Duodenal mucosa (tissue), 2 donors: ENCODE results near the gene USP35.

ENCODE experiments used
- H3K27ac ChIP-seq: one replicate; pipeline ENCODE4 v1.7.0; 2013; ENCODE audit warnings: low read depth, low read length
- H3K27me3 ChIP-seq, 2 donors: one replicate each; pipeline ENCODE4 v1.7.0; 2013; ENCODE audit warnings: low read length in 2 of 2, control low read depth in 1 of 2; ENCODE audit not compliant: insufficient read depth in 2 of 2, control insufficient read depth in 1 of 2
- H3K36me3 ChIP-seq, 2 donors: one replicate each; pipeline ENCODE4 v1.7.0; 2013; ENCODE audit warnings: low read length in 2 of 2, control low read depth in 1 of 2; ENCODE audit not compliant: insufficient read depth in 2 of 2, control insufficient read depth in 1 of 2
- H3K4me1 ChIP-seq, 2 donors: one replicate each; pipeline ENCODE4 v1.7.0; 2013; ENCODE audit warnings: low read length in 2 of 2, control low read depth in 1 of 2; ENCODE audit not compliant: insufficient read depth in 2 of 2, control insufficient read depth in 1 of 2
- H3K4me3 ChIP-seq, 2 donors: one replicate each; pipeline ENCODE4 v1.7.0; 2013; ENCODE audit warnings: low read length in 2 of 2, low read depth in 1 of 2
- H3K9ac ChIP-seq, 2 donors: one replicate each; pipeline ENCODE4 v1.7.0; 2013; ENCODE audit warnings: low read length in 2 of 2, low read depth in 1 of 2
- H3K9me3 ChIP-seq, 2 donors: one replicate each; pipeline ENCODE4 v1.7.0; 2013; ENCODE audit warnings: low read length in 2 of 2, control low read depth in 1 of 2; ENCODE audit not compliant: control insufficient read depth in 1 of 2

USP35 gene

GRCh38 chr11:78151804-78152203, 36.9 kb upstream of the USP35 start:
- Histone ChIP-seq H3K27ac (no peak overlapping the region), H3K9me3 (no peaks in the 10 kb centered on the region), H3K4me1 (no peaks in the 10 kb centered on the region), H3K36me3 (no peaks in the 10 kb centered on the region), H3K4me3 (no peak overlapping the region), H3K27me3 (no peaks in the 10 kb centered on the region), H3K9ac (no peak overlapping the region)

- Histone ChIP-seq H3K36me3 (no peaks in the 10 kb centered on the region), H3K4me3 (no peak overlapping the region), H3K27ac (no peak overlapping the region), H3K4me1 (no peaks in the 10 kb centered on the region), H3K27me3 (no peaks in the 10 kb centered on the region), H3K9me3 (no peaks in the 10 kb centered on the region), H3K9ac (no peak overlapping the region)
These were observed 32.4 kb upstream of the USP35 start for GRCh38 chr11:78156127-78156844.

DNA sequence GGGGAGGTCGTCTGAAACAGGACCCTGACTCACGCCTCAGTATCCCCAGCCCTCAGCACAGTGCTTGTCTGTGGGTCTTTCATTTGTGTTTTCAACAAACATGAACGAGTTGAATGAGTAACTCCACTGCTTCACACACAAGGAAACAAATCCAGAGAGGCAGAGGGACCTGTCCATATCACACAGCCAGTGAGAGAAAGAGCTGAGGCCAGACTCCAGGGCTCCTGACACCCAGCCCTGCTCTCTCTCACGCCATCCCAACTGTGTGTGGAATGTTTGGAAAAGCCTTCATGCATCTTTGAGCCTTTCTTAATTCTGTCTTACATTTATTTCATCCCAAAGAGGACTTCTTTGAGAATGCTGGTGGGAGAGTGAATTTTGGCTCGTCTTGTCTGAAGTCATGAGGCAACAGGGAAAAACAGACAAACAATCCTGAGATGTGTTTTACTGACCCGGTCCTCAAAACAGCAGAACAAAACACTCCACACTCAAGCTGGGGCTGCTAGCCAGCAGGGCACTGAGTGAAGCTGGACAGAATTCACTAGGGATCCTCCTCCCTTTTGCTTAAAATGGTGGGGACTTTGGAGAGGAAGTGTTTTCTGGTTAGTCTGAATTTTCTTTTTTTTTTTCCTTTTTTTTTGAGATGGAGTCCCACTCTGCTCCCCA, 29.6 kb upstream of the USP35 start:
- Histone ChIP-seq H3K36me3 (no peaks in the 10 kb centered on the region), H3K27me3 (no peaks in the 10 kb centered on the region), H3K9me3 (no peaks in the 10 kb centered on the region), H3K4me3 (no peak overlapping the region), H3K4me1 (no peaks in the 10 kb centered on the region), H3K9ac (no peak overlapping the region), H3K27ac (no peak overlapping the region)

DNA sequence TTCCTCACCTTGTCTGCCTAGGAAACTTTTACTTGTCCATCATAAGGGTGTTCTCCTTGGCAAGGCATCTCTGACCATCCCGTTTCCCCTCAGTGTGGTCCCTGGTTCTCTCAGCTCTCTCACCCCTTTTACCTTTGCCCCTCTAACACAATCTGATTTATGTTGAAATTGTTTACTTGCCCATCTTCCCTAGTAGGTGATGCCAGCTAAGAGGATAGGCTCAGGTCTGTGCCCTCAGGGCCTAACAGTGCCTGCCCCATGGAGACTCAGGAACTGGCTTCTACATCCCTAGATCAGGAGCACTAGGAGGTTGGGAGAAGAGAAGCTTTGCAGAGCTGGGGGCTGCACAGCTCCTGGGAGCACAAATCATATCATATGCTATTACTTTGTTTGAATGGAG, 28.2 kb upstream of the USP35 start:
- Histone ChIP-seq H3K4me1 (no peaks in the 10 kb centered on the region), H3K36me3 (no peaks in the 10 kb centered on the region), H3K4me3 (no peak overlapping the region), H3K9me3 (no peaks in the 10 kb centered on the region), H3K9ac (no peak overlapping the region), H3K27me3 (no peaks in the 10 kb centered on the region), H3K27ac (no peak overlapping the region)

DNA sequence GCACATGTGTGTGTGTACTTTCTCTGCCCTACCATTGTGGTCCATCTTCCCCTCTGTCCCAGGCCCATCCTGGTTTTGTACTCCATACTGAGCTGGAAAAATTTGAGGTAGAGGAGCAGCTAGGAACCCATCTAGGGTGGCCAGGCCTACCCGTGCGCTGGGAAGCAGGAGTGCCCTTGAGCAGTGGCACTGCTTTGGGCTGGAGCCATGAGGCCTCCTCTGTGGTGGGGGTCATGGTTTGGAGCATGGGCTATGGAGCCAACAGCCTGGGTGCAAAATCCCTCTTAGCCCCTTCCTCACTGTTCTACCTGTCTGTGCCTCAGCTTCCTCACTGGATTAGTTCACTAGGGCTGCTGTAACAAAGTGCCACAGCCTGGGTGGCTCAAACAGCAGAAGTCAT, 27.4 kb upstream of the USP35 start:
- no peak overlapping the region for H3K9ac ChIP-seq
- no peaks in the 10 kb centered on the region for H3K36me3 ChIP-seq
- H3K27ac ChIP-seq: no peak overlapping the region
- no peaks in the 10 kb centered on the region for H3K4me1 ChIP-seq
- H3K4me3 ChIP-seq: no peak overlapping the region
- no peaks in the 10 kb centered on the region for H3K27me3 ChIP-seq
- no peaks in the 10 kb centered on the region for H3K9me3 ChIP-seq

DNA sequence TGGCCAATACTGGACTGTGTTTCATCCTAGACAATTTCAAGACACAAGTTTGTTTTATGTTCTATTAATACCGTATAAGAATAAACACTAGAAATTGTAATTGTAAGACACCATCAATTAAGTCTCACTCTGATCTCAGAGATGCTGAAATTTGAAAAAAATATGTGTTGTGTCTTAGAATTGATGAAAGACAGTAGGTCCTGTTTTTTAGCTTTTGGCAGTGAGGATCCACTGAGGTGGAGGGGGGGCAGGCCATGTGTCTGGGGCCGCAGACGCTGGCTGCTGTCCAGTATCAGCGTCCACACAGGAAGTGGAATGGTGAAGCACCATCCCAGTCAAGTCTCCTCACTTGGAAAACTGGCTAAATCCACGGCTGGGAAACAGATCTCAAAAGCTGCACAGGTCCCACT, 26.8 kb upstream of the USP35 start:
- no peaks in the 10 kb centered on the region for H3K36me3 ChIP-seq
- H3K27ac ChIP-seq: no peak overlapping the region
- no peaks in the 10 kb centered on the region for H3K27me3 ChIP-seq
- H3K9ac ChIP-seq: no peak overlapping the region
- H3K4me1 ChIP-seq: no peaks in the 10 kb centered on the region
- no peak overlapping the region for H3K4me3 ChIP-seq
- H3K9me3 ChIP-seq: no peaks in the 10 kb centered on the region

GRCh38 chr11:78163828-78164227, 24.9 kb upstream of the USP35 start:
- Histone ChIP-seq H3K4me1 (no peaks in the 10 kb centered on the region), H3K27me3 (no peaks in the 10 kb centered on the region), H3K4me3 (no peak overlapping the region), H3K27ac (no peak overlapping the region), H3K9me3 (no peaks in the 10 kb centered on the region), H3K36me3 (no peaks in the 10 kb centered on the region), H3K9ac (no peak overlapping the region)

- Histone ChIP-seq H3K9me3 (no peaks in the 10 kb centered on the region), H3K27ac (no peak overlapping the region), H3K27me3 (no peaks in the 10 kb centered on the region), H3K36me3 (no peaks in the 10 kb centered on the region), H3K4me1 (no peaks in the 10 kb centered on the region), H3K9ac (no peak overlapping the region), H3K4me3 (no peak overlapping the region)
These were observed 24.2 kb upstream of the USP35 start for GRCh38 chr11:78164471-78164870.

DNA sequence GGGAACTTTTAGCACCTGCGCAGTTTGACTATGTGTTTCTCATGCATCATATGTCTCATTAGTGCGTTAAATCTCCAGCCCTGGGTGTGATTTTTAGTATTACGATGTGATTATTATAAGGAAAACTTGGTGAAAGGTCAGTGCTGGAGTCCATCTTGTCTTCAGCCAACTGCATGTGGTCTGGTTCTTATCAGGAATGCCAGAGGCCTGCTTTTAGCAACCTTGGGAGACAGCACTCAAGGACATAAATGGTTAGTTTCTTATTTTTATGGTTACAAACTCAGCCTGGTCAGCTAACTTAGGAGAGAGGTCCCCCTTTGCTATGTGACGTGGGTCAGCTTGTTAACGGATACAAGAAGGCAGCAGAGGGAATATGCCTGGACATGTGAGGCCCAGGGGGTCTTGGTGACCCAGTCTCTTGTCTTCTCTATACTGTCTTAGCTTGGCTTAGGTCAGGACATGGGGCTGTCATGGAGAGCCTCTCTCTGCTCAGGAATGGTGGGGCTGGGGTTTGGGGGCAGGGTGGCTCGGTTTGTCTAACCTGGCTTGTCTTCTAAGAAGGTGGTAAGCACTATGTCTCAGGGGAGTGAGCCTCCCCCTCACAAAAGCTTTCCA, 21.8 kb upstream of the USP35 start:
- Histone ChIP-seq H3K9me3 (no peaks in the 10 kb centered on the region), H3K9ac (no peak overlapping the region), H3K27me3 (no peaks in the 10 kb centered on the region), H3K4me1 (no peaks in the 10 kb centered on the region), H3K36me3 (peaks cover 0 to 3% of the 10 kb centered on the region in 2 donors), H3K27ac (no peak overlapping the region), H3K4me3 (no peak overlapping the region)
